Bronchial epithelial cell (primary cell): ENCODE results near the gene PHACTR3. TPM values are rescaled to one million over a fixed set of nuclear protein-coding genes. Genes with fewer than 3 reads are reported as not detected.

Experiments
- DNase-seq: peaks from one replicate; pipeline ENCODE4 v3.0.0-alpha.2; 2010; ENCODE audit warnings: low read depth
- FAIRE-seq: peaks from 2 replicates; lab custom pipeline; 2011; peaks lifted over from hg19 to GRCh38; lab: Jason Lieb, UNC
- H3K27me3 ChIP-seq: 2 replicates; pipeline ENCODE4 v1.5.1; 2011; ENCODE audit warnings: low read length; ENCODE audit not compliant: control insufficient read depth, insufficient read depth
- H3K36me3 ChIP-seq: 2 replicates; pipeline ENCODE4 v1.5.1; 2011; ENCODE audit warnings: low read length; ENCODE audit not compliant: control insufficient read depth, insufficient read depth
- H3K4me3 ChIP-seq: 2 replicates; pipeline ENCODE4 v1.5.1; 2011; ENCODE audit warnings: mild to moderate bottlenecking, low read depth, low read length, control low read depth
- total RNA-seq: library from RNA; depleted of rRNA; stranded (reverse); fragments of >200 nt; gene quantifications from 2 replicates; pipeline ENCODE4 v1.2.1, GENCODE V29; 2014
- TF ChIP-seq, protein P1 (sequence below): IDR thresholded peaks from 2 replicates; pipeline ENCODE4 v1.5.1; 2011; ENCODE audit warnings: mild to moderate bottlenecking, moderate library complexity, low read length, control low read depth, inconsistent platforms; ENCODE audit not compliant: insufficient read depth, severe bottlenecking

Gene PHACTR3
- total RNA-seq, 1 donor from 2014 or later = 15.0 TPM

DNA sequence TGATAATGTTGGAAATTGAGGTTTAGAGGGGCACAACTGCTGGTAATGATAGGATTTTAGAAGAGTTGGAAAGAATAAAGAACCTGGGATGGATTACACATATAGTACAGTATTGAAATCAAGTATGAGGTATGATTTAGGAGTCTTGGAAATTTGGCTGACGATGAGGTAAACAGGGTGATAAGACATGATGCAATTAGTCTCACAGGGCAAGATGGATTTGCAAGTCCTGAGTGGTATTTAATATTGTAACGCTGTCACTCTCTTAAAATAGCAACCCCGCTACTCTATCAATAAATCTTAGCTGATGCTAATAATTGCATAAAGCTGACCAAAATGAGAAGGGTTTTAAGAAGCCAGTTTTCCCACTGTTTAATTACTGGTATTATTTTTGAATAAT lies 258.7 kb downstream of the PHACTR3 start:
- Histone ChIP-seq H3K27me3 (no peaks in the 10 kb centered on the region), H3K36me3 (no peaks in the 10 kb centered on the region), H3K4me3 (no peak overlapping the region)
- no peak for DNase-seq
- TF ChIP-seq, protein P1, sequence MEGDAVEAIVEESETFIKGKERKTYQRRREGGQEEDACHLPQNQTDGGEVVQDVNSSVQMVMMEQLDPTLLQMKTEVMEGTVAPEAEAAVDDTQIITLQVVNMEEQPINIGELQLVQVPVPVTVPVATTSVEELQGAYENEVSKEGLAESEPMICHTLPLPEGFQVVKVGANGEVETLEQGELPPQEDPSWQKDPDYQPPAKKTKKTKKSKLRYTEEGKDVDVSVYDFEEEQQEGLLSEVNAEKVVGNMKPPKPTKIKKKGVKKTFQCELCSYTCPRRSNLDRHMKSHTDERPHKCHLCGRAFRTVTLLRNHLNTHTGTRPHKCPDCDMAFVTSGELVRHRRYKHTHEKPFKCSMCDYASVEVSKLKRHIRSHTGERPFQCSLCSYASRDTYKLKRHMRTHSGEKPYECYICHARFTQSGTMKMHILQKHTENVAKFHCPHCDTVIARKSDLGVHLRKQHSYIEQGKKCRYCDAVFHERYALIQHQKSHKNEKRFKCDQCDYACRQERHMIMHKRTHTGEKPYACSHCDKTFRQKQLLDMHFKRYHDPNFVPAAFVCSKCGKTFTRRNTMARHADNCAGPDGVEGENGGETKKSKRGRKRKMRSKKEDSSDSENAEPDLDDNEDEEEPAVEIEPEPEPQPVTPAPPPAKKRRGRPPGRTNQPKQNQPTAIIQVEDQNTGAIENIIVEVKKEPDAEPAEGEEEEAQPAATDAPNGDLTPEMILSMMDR = no peak
- no peak for FAIRE-seq

DNA sequence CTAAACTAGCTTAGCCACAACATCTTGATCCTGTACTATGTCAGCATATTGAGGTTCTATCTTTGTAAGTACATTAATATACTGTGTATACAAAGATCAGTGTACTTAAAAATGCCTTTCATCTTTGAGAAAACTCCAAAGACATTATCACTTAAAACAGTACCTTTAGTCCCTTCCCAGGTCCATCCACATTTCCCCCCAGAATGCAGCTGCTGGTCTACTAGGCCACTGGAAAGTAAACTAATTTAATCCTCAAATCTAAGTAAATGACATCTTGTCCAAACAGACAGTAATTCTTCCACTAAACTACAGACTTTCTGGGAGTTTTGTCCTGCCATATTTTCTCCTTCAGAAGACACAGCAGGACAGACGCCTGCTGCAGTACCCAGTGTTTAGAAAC lies 260.4 kb downstream of the PHACTR3 start:
- H3K4me3 ChIP-seq = no peak overlapping the region
- H3K36me3 ChIP-seq = no peaks in the 10 kb centered on the region
- no peak for FAIRE-seq
- TF ChIP-seq, protein P1 = no peak
- DNase-seq = no peak
- no peaks in the 10 kb centered on the region for H3K27me3 ChIP-seq

DNA sequence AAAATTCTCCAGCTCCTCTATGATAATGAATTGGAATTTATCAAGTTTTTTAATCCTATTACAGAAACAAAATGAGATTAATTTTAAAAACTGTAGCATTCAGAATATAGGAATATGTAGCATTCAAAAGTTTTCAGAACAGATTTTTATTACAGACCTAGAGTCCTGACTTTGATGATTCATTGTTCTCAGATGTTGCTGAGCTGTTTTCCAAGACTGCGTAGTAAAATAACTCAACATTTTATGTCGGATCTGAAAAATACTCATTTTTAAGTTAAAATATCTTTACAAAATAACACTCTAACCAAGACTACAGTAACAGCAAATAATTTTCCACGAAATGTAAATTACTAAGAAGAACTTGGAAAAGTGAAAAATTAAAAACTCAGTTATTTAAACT lies 262.0 kb downstream of the PHACTR3 start:
- no peak for DNase-seq
- Histone ChIP-seq H3K4me3 (no peak overlapping the region), H3K36me3 (no peaks in the 10 kb centered on the region), H3K27me3 (no peaks in the 10 kb centered on the region)
- no peak for FAIRE-seq
- TF ChIP-seq, protein P1 = no peak

DNA sequence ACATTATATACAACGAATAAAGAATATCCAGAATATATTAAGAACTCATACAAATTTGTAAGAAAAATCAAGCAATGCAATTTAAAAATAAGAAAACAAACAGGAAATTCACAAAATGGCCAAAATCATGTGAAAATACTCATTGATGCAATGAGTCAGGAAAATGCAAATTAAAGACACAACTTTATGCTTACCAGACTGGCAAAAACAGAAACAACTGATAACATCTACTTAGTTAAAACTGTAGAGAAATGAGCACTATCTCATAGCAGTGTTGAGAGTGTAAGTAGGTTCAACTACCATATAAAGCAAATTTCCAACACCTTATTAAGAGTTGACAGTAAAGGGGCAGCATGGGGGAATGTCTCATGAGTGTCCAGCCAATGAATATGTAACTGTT lies 266.8 kb downstream of the PHACTR3 start:
- Histone ChIP-seq H3K27me3 (no peaks in the 10 kb centered on the region), H3K36me3 (no peaks in the 10 kb centered on the region), H3K4me3 (no peak overlapping the region)
- DNase-seq = no peak
- TF ChIP-seq, protein P1 = no peak
- no peak for FAIRE-seq

DNA sequence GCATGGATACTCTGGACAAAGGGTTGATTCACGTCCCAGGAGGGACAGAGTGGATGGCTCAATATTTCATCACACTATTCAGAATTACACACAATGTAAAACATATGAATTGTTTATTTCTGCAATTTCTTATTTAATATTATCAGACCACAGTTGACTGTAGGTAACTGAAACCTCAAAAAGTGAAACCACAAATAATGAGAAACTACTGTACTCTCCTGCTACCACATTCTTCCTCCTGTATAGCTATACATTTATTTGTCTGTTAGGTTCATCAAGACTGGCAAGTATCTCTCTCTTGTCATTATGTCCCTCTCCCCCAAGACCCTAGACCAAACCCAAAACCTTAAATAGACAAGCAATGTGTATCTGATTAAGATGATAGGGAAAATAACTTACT lies 269.1 kb downstream of the PHACTR3 start:
- H3K36me3 ChIP-seq = no peaks in the 10 kb centered on the region
- TF ChIP-seq, protein P1 = no peak
- DNase-seq (no peak), FAIRE-seq (no peak)
- no peak overlapping the region for H3K4me3 ChIP-seq
- no peaks in the 10 kb centered on the region for H3K27me3 ChIP-seq

DNA sequence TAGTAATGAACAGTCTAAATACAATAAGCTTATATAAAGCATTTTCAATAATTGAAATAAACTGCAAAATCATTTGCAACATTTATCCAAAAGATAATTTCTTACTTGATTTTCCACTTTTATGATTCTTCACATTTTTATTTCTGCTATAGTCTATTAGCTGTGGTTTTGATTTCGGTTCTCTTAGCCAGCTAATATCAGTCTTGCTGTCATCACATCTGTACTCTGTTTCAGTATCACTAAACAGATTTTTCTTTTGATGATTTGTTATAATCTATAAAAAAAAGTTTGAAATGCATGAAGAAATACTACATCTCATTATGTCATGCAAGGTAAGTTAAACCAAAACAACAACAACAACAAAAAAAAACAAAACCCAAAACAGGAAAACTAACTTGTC lies 275.9 kb downstream of the PHACTR3 start:
- FAIRE-seq (no peak), DNase-seq (no peak)
- Histone ChIP-seq H3K27me3 (no peaks in the 10 kb centered on the region), H3K36me3 (no peaks in the 10 kb centered on the region), H3K4me3 (no peak overlapping the region)
- TF ChIP-seq, protein P1 = no peak
